Cerebellar nuclear complex (tissue), 1 donor: ENCODE data around the gene CAMSAP1.

Source experiments
- DNase-seq, 2 experiments: peaks; one replicate each; lab custom pipeline; 2025; lab: John Stamatoyannopoulos, UW

The CAMSAP1 gene

GRCh38 chr9:135814421-135815095 is 92.8 kb downstream of the CAMSAP1 start:
- DNase-seq: no peak

- no peak for DNase-seq
These were observed 93.6 kb downstream of the CAMSAP1 start for GRCh38 chr9:135813671-135814290.

DNA sequence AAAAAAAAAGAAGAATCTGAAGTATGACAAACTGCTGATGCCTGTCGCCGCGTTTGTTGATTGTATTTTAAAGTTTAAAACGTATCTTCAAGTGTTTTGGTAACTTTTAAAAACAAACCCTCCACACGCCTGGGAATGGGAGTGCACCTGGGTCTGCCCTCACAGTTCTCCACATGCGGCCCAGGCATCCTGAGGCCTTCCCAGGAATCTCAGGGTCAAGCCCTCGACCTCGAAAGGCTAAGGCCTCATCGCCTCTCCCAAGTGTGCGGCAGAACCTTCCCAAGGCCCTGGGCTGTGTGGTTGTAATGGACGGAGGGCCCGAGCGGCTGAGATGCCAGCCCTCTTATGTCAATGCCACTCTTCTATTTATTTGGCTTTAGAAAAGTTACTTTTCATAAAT is 94.4 kb downstream of the CAMSAP1 start:
- no peak for DNase-seq

DNA sequence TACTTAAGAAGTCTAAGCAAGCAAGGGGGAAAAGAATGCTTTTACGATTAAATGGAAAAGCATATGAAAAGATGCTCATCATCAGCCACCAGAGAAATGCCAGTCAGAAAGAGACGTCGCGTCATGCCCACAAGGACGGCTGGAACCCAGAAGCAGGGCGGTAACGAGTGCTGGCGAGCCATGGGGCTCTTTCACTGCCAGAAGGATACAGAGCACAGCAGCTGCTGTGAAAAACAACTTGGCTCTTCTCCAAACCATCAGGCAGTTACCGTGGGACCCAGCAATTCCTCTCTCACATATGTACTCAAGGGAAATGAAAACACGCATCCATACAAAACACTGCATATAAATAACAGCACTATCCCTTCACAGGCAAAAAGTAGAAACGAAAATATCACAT is 95.5 kb downstream of the CAMSAP1 start:
- DNase-seq: no peak

GRCh38 chr9:135810806-135811575 is 96.4 kb downstream of the CAMSAP1 start:
- no peak for DNase-seq

- DNase-seq: no peak
These were observed 98.2 kb downstream of the CAMSAP1 start for GRCh38 chr9:135809166-135809565.

DNA sequence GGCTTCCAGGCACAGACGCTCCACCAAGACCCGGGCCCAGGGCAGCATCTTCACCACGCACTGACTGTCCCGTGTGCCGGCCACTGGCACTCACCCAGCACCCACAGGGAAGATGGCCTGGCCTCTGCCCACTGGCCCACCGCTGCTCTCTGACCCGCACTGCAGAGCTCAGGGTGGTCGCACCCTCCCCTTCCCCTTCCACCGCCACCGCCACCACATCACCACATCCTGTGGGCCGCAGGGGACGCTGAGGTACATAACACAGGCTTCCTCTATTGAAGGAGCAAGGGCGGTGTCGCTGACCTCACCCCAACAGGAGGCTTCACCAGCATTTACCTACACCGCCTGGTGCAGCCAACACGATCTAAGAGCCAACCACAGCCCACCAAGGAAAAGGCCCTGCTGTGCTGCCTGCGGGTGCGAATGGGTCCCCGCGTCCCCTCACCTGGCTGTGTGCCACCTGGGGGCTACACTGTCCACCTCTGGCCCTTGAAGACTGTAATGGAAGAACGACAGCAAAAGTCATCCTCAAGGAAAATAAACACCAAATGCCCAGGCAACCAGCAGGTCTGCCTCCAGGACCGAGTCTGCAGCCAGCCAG is 101.8 kb downstream of the CAMSAP1 start:
- DNase-seq: no peak

DNA sequence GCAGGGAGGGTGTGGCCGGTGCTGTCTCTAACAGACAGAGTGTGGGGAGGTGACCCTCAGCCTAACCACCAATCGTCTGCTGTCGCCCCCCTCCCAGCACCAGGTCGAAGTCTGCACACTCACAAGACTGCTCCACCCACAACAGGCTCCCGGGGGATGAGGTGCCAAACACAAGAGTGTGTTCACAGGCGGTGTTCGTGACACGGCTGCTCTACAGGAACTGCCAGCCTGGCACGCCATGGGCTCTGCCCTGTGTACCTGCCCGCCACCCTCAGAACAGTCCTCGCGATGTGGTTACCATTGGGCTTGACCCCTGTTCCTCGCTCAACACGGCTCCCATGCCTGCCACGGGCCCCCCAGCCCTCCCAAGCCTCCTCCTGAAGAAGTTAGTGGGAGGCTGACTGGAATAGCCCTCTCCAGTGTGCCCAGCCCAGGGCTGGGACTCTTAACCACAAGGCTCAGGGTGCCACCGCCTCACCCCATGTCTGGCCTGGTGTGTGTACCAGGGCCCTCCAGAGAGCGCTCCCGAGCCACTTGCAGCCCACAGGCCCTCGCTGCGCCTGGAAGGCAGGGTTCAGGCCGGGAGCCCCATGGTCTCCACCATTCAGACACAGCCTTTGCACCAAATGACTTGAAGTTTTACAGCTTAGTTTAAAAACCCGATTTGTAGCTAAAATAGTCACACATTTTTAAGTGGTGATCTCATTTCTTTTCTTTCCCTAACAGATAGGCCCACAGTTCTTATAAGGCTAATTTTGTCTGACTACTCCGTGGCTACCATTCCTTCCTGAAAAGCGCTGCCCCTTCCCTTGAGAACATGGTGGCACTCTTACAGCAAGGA is 102.5 kb downstream of the CAMSAP1 start:
- DNase-seq: no peak

GRCh38 chr9:135803441-135803840 is 103.9 kb downstream of the CAMSAP1 start:
- no peak for DNase-seq

GRCh38 chr9:135802876-135803419 is 104.4 kb downstream of the CAMSAP1 start:
- DNase-seq: no peak

GRCh38 chr9:135801070-135801469 is 106.3 kb downstream of the CAMSAP1 start:
- no peak for DNase-seq

GRCh38 chr9:135799261-135799660 is 108.1 kb downstream of the CAMSAP1 start:
- no peak for DNase-seq

- no peak for DNase-seq
These were observed 109.1 kb downstream of the CAMSAP1 start for GRCh38 chr9:135798263-135798585.

GRCh38 chr9:135797507-135798262 is 109.7 kb downstream of the CAMSAP1 start:
- no peak for DNase-seq

GRCh38 chr9:135796784-135797485 is 110.4 kb downstream of the CAMSAP1 start:
- no peak for DNase-seq

DNA sequence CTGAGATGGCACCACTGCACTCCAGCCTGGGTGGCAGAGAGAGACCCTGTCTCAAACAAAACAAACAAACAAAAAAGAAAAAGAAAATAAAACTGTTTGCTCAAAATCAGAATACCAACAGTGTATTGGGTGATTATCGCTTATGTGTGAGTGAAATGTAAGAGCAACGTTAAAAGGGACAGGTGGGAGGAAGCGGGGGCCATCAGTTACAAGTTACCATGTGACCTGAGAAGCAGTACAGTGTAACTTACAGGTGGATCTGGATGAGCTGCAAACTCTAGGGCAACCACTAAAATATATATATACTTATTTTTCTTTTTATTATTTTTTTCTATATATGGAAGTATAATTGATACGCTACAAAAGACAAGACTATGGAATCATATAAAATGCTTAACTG is 112.0 kb downstream of the CAMSAP1 start:
- no peak for DNase-seq

DNA sequence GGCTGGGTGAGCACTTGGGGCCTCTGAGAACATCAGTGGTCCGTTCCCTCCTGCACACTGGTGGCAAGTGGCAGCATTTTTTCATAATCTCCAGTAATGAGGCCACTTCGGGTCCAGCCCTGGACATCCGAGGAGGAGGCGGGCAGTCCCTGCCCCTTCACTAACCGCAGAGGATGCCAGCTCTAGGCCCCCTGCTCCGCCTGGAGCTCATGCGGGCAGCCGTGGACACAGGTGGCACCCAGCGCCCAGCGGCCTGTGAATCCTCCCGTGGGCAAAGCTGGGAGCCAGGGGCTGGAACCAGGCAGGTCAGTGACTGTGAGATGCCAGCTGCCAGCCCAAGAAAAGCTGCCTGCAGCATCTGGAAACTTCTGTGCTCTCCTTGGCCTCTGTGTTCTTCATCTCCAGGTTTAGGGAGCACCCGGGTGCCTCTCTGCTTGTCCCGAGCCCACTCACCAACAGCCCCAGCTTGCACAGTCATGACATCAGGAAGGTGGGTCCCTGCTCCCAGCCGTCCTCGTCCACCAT is 112.9 kb downstream of the CAMSAP1 start:
- no peak for DNase-seq

GRCh38 chr9:135794057-135794335 is 113.3 kb downstream of the CAMSAP1 start:
- no peak for DNase-seq

DNA sequence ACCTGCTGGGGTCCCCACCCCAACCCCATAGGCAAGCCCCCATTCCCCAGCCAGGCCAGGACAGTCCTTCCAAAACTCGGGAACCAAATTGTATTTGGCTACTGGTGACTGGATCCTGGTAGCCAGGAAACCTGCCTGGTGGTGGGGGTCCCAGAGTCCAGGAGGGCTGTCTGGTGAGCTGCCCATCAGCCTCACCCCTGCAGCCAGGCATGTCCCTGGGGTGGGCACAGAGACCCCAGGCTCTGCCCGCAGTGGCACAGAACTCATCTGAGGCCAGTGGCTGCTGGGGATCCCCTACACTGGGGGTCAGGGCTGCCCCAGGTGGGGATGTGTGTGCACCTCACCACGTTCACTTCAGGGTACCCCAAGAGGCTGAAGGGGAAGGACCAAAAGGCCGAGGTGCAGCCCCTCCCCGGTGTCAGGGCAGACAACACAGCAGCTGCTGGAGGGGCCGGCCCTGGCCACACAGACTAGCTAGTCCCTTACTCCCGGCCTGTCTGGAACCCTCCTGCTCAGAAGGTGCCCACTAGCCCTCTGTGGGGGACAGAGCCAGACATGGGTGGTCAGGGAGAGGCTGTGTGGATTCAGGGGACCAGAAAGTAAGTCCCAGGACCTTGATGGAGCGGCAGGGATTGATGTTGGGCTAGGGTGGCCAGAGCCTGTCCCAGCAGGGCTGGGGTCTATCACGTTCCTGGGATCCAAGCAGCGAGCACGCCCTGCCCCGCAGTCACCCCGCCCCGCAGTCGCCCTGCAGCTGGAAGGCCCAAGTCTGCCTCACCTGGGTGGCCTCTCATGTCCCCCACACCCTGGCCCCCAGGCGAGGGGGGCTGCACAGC is 113.9 kb downstream of the CAMSAP1 start:
- DNase-seq: no peak
